ENCODE measurements around the gene FFAR3.

DNA sequence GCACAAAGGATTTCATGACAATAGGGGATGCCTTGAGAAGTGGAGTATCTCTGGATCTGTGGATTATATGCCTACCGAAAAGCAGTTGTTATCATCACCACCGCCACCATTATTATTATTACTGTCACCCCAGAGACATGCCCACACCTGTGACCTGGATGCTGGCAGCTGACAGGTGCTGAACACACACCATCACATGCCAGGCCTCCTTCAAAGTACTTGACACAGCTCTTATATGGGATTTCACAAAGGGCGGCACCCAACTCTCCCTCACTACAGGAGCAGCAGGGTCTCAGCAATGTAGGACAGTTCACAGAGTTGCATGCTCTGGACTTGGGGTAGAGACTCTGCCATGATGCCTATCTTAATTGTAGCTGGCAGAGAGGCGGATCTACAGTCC is 7.0 kb downstream of the FFAR3 start:
- TF ChIP-seq CTCF (conservative IDR thresholded peaks at IDR 0.05; ENCODE audit: low read depth, low read length) (no peak), EZH2phosphoT487 (IDR thresholded peaks at IDR 0.05; ENCODE audit: borderline replicate concordance, low read length) (no peak)
